ENCODE measurements around the gene PRLR.
"Not testable (repeated sequence)": the region's sequence is repeated elsewhere in the genome, so short reads cannot be mapped to it uniquely, and the experiment has no call there.

Gene PRLR

DNA sequence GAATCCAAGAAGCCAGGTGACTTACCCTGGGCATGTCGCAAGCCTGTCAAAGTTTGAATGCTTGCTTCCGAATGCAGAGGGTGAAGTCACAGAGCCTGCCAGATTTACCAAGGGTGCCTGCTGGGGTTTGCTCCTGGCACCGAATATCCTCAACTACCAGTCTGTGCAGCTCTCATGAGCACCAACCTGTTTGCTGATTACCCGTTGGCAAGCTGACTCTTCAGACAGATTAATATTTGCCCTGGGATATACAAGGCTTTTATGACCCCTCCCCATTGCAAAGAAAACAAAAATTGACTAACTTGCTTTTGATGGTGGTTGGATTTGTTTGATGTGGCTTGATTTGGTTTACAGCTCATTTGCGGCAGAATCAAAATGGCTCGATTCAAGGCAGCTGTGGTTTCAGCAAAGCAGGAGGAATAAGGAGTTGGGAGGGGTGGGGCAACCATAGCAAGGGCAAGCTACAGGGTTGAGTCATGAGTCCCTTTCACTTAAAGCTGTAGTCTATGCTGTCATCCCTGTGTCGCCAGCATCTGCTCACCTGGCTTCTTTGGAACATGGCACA, 100.3 kb downstream of the PRLR start:
- DNase-seq (ENCODE audit: low read depth, low spot score): peak; percentile 83

DNA sequence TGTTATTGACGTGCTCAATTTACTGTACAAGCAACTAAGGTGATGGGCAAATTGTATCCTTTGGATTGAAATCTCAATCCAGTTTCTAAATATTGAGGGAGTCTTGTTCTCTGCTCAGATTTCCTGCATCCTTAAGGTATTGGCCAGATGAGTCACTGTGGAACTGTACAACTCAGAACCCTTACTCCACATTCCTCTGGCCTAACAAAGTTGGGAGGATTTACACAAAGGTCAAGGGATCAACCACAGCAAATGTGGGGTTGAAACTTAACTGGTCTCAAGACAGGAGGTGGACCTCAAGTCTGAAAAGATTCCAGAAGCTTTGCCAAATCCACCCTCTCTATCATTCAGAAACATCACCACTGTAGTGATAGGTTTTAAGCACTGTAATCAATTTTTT, 101.0 kb downstream of the PRLR start:
- DNase-seq (ENCODE audit: low read depth, low spot score): peak; percentile 60

DNA sequence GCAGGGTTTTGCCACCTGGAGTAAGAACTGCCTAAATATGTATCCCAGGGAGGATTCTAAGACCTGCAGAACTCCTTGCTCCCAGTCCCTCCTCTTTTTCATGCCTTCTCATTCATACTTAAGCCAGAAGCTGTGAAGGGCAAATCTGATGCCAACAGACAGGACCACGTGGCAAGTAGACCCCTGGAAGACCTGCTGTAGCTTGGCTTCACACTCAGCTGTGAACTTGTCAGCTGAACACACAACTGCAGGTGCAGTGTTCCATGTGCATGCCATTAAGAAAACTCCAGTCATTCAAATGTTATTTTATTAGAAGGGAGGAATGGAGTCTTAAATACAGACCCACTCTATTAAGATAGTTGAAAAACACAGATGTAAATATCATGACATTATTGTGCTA, 103.3 kb downstream of the PRLR start:
- DNase-seq (ENCODE audit: low read depth, low spot score): no peak

DNA sequence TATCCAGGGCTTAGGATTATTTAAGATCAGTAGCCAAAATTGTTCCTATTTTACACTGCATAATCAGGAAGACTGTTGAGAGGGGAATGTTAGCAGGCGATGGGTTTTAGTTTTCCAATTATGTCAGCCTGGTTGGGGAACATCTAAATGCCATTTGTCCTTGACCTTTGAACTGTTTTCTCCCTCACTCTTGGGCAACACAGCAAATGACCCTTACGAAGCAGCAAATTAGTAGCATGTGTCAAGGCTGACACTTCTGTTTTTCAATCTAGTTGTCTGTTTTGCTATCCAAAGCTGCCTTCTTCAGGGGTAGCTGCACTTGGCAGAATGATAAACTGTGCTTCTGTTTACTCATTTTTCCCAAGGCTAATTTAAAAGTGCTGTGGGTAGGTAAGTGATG, 104.5 kb downstream of the PRLR start:
- DNase-seq (ENCODE audit: low read depth, low spot score): no peak

DNA sequence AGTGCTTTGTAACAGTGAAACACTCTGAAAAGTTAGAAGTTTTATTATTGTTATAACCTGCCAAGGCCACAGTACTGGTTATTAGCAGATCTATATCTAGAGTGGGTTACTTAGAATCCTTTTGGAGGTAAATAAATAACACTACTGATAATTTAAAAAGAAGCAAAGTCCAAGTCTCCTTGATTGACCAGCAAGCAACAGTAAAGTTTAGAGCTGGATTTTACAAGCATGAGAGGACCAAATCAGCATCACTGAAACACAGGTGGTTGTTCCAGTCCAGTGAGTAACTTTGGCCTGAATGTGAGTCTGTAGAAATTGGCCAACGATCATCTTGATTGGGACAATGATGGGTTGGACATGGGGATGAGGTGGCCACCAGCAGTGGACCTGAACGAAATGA, 105.4 kb downstream of the PRLR start:
- no peak for DNase-seq (ENCODE audit: low read depth, low spot score)

DNA sequence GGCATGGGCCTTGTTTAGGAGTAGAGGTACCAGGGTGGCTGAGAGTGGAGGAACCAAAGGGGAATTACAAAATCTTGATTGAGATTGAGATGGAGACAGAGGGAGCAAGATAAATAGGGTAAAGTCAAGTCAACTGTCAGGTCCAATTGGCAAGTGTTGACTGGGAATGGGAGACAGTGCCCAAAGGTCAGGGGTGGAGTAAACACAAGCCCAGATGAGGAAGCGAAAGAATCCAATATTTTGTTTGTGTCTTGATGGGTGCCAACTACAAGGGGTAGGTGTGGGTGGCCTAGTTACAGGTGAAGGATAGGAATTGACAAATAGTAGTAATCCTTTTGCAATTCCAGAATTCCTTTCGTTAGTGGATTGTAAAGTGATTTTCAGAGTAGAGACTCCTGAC, 107.5 kb downstream of the PRLR start:
- DNase-seq (ENCODE audit: low read depth, low spot score): no peak

DNA sequence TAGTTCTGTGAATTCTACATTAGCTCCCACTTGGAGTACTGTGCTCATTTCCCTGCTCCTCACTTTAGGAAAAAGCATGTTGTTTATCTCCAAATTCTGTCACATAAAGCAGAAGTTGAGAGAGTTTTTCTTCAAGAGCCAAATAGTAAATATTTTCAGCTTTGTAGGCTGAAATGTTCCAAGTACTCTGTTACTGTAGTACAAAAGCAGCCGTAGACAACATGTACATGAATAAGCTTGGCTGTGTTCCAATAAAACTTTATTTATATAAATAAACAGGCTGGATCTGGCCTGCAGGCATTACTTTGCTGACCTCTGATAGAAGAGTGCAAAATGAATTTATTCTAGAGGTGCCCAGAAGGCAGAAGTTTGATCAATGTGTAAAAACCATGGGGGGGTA, 109.6 kb downstream of the PRLR start:
- no peak for DNase-seq (ENCODE audit: low read depth, low spot score)

DNA sequence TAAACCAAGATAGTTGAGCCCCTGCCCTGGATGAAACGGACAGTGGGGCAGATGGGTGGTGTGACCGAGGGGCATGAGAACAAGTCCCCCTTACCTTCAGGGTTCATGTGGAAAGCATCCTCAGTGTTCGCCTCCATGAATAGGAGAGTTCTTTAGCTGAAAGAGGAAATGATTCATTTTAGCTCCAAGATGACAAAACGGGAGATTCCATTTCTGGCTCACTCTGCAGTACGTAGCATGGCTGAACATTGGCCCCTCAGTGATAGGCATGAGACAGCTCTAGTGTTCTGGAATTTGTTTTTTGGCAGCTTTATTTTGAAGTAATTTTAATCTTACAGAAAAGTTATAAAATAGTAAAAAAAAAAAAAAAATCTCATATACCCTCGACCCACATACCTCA, 112.3 kb downstream of the PRLR start:
- peak; percentile 24 for DNase-seq (ENCODE audit: low read depth, low spot score)

DNA sequence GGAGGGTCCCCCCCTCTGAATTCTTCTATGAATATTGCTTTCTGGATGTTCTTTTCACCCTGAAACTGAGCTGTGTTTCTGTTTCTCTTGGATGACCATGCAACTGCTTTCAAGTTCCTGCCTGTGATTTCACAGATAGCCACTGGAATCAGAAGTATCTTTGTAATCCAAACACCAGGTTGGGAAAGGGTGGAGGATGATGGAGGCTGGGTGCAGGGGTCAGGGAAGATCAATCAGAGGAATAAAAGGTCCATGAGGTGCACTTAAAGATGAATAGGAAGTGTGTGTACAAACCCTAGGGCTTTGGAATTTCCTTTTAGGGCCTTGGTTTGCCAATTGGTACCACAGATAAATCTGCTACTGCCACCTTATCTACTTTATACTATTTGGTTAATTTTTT, 114.4 kb downstream of the PRLR start:
- no peak for DNase-seq (ENCODE audit: low read depth, low spot score)

DNA sequence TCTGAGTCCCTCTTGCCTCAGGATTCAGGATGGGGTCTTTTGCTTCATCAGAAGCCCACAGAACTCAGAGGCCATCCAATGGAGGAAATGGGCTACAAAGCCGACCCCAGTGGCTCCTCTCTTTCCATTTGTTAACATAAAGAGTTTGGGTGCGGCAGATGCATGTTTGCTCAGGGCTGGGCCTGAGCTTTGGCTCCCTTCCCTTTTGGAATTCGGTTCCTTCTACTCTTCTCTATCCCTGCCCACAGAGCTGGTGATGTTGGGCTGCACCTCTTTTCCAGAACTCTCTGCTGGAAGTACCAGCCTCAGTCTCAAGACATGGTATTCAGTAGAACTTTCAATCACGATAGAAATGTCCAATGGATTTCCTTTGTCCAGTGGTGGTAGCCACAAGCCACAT, 115.6 kb downstream of the PRLR start:
- DNase-seq (ENCODE audit: low read depth, low spot score): no peak

DNA sequence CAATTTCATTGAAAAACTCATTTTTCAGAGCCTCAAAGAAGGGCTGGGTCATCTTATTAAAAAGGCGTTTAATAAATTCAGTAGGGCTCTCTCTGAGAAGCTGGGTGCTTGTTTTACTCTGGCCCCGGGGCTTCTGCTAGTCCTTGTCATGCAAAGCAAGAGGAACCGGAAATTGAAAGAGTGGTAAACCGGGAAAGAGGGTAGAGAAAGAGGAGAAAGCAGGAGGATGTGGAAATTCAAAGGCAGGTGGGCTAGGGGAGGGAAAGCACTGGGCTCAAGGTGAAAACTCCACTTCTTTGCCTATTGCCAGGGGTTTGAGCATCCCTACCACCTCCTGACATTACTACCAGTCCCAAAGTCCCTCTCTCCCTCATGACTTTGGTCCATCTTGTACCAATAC, 118.0 kb downstream of the PRLR start:
- DNase-seq (ENCODE audit: low read depth, low spot score): no peak

DNA sequence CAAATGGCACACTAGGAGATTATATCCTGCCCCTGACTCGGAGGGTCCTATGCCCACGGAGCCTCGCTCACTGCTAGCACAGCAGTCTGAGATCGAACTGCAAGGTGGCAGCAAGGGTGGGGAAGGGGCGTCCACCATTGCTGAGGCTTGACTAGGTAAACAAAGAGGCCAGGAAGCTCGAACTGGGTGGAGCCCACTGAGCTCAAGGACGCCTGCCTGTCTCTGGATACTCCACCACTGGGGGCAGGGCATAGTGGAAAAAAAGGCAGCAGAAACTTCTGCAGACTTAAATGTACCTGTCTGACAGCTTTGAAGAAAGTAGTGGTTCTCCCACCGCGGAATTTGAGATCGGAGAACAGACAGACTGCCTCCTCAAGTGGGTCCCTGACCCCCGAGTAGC, 125.7 kb downstream of the PRLR start:
- not testable (repeated sequence) for DNase-seq (ENCODE audit: low read depth, low spot score)

DNA sequence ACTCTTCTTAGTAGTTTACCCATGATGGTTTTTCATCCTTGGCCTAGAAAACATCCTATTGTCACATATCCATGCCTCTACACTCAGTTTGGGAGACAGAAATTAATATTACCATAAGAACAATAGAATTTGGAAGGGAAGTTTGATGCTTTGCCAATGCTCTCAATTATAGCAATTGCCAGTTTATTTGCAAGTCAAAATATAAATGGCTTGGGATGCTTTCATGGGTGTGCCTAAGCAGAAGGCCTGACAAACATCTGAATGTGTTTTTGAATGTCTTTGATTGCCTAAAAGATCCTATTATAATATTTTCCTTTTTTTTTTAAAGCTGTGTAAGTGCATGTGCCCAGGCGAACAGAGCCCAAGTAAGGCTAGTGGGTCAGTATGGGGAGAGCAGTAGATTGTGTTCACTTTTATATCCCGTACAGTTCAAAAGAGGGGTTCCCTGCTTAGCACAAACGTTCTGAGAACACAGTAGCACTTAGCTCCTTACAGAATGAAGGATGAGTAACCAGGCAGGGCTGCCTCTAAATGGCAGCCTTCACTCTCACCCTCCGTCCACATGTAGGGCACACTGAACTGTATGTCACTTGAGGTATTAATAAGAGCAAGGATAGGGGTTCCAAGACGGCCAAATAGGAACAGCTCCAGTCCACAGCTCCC, 126.5 kb downstream of the PRLR start:
- DNase-seq (ENCODE audit: low read depth, low spot score): no peak

DNA sequence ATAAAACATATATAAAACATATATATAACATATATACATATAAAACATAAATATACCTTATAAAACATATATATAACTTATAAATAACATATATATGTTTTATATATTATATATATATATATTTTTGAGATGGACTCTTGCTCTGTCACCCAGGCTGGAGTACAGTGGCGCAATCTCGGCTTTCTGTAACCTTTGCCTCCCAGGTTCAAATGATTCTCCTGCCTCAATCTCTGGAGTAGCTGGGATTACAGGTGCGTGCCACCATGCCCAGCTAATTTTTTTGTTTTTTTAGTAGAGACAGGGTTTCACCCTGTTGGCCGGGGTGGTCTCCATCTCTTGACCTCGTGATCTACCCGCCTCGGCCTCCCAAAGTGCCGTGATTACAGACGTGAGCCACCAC, 128.6 kb downstream of the PRLR start:
- DNase-seq (ENCODE audit: low read depth, low spot score): not testable (repeated sequence)

DNA sequence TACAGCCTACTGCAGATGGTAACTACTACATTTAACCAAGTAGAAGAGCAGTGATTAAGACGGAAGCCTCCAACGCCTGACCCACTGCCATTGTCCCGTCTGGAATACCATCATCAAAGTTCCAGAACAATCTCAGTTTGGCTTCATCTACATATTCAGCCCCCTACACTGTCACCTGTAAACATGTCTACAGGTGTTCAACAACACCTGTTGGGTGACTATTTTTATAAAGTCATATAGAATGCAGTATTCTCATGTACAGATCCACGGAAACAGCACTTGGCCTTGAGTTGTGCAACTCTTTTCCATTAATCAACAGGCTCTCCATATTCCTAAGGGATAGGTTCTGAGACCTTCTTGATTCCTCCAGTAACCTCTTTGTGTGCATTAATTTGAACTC, 129.3 kb downstream of the PRLR start:
- no peak for DNase-seq (ENCODE audit: low read depth, low spot score)

DNA sequence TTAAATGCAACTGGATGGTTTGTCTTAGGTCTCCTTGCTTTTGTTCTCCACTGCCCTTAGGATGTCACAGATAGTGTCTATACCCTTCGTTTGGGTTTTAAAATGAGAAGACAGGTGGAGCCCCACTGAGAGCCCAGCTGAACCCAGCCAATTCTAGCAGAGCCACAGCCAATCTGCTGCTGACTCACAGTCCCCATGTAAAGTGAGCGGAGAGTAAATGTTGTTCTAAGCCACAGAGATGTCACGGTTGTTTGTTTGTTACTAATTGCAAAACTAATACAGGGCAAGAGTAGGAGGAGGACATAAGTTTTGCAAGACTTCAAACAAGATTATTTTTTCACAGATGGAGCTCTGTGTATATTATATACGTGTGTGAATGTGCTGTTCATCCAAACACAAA, 132.1 kb downstream of the PRLR start:
- DNase-seq (ENCODE audit: low read depth, low spot score): no peak

DNA sequence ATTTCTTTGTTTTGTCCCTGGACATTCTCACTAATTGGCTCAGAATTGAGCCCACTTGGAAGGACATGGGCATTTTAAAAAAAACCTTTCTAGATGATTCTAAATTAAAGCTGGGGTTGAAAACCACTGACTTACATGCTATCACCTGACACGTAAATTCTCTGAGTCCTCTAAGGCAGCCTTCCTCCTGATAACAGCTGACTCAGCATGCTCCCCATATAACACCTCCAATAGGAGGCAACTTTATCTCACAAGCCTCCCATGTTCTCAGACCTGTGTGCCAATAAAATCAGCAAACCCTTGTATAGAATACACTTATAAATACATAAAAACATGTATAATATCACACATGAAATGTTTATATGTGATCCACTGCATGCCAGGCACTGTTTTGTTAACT, 133.4 kb downstream of the PRLR start:
- DNase-seq (ENCODE audit: low read depth, low spot score): no peak

DNA sequence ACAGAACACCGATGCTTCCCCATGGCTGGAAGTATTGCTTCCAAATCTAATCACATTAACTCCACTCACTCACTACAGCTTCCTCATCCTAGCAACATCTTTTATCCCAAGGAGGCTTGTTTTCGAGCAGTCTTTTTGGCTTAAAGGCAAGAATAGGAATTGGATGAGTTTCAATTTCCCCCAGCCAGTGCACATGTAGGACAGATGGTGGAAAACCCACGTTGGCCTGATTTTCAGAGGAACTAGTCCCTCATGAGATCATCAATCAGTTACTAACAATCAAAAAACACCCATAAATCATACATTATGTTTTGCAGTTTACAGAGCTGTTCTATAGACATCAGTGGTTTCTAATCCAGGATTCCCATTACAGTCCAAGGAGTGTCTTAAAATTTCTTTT, 134.1 kb downstream of the PRLR start:
- no peak for DNase-seq (ENCODE audit: low read depth, low spot score)

DNA sequence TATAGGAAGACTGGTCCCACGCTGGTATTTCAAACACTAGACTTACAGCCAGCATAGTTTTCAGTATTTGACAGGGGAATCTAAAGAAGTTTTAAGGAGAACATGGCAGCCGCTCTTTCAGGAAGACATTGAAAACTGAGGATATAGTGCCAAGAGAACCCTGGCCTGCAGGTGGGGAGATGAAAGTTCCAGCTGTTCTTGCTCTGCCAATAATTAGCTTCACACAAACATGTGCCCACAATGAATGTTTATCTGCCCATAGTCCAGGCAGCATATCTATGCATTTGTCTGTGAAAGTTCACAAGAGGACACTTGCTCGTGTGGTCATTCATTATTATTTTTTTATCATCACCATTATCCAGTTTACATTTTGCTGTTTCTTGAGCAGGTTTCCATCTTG, 134.9 kb downstream of the PRLR start:
- DNase-seq (ENCODE audit: low read depth, low spot score): no peak

DNA sequence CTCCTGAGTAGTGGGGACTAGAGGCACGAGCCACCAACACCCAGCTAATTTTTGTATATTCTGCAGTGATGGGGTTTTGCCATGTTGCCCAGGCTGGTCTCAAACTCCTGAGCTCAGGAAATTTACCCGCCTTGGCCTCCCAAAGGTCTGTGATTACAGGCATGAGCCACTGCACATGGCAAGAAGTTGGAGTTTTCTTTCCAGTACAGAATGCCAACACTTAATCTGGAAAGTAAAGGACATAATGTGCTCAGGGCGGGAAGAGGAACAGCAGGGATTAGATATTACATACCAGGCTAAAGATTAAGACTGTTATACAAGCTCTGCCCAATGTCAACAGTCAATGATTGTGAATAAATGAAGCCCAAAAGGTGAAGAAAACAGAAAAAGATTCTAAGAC, 135.3 kb downstream of the PRLR start:
- DNase-seq (ENCODE audit: low read depth, low spot score): no peak

DNA sequence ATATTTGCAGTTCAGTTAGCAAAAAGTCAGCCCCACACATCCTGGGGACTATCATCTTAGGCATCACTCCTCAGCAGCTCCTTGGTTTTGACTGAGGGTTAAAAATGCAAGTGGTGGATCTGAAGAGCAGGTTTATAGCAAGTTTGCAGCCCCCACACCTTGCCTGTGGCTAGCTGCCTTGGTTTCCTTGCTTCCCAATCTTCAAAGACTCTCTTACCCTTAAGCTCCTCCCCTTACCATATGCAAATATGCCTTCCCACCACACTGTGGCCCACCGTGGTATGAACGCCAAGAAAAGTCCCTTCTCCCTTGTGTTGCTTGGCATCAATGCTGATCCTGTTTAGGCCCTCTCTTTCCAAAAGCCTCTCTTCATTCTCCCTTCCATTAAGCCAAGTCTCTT, 137.6 kb downstream of the PRLR start:
- DNase-seq (ENCODE audit: low read depth, low spot score): no peak

DNA sequence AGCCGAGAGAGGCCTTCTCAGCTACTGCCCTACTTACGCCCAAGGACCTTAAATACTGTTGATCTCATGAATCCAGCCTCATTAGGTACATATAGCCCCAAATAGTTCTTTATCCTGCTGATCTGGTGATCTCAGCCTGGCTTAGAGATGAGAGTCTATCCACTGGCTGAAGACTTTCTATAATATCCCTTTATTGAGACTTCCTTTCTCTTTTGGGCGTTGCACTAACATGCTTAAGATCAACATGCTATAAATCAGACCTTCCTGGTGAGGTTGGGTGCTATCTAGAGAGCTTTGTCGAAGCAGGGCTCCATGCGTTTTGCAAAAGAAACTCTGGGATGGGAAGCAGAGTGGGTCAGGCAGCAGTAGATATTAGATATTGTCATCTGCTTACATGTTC, 138.6 kb downstream of the PRLR start:
- DNase-seq (ENCODE audit: low read depth, low spot score): no peak

DNA sequence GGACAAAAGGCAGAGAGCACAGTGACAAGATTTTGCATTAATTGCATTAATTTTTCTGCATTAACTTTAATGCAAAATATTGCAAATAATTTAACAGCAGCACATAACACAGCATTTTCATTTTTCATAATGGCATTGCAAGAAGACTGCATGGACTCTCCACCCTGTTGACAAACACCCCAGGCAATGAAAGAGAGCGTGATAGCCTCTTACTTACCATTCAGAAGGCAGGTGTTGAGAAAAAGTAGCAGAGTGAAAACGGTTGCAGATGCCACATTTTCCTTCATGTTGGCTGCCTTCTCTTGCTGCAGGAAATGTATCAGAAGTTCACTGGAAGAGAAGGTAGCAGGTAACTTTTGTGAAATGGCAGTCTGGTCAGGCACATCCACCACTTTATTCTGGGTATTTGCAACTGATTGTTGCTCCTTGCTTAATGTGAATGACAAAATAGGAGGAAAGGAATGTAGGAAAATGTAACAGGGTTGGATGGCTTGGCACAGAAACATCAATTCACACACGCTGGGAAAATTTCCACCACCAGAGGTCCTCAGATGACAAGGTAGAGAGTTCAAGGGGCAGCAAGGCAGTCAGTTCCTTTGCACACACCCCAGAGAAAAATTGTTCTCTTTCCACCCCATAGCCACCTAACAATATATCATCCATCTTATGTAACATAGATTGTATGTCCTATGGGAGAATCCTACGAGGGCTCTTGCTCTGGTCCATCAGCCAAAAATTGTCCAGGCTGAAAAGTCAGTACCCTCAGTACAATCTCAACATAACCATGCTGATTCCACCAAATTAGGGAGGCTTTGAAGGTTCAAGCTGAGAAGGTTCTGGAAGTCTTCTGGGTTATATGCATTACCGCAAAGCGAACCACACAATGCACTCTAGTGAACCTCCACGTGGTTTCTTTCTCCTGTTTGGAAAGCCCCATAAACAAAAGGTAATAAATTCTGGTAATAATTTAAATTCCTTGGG, 140.7 kb downstream of the PRLR start:
- peak; percentile 78 for DNase-seq (ENCODE audit: low read depth, low spot score)
